NB4 (cell line): ENCODE results near the gene LONRF2.

Experiments
- MAX ChIP-seq: IDR thresholded peaks from 2 replicates; pipeline ENCODE4 v1.6.1; 2011; ENCODE audit warnings: low read depth, low read length
- MYC ChIP-seq: IDR thresholded peaks from 2 replicates; pipeline ENCODE4 v1.6.1; 2011; ENCODE audit warnings: low read depth, low read length
- POLR2A ChIP-seq: IDR thresholded peaks from 2 replicates; pipeline ENCODE4 v1.6.1; 2011; ENCODE audit warnings: mild to moderate bottlenecking; ENCODE audit not compliant: insufficient read length; ENCODE audit errors: extremely low read depth
- TF ChIP-seq, protein P1 (sequence below): IDR thresholded peaks from one replicate; pipeline ENCODE4 v1.5.1; 2012; ENCODE audit warnings: low read depth, low read length

- TF ChIP-seq, protein P1, sequence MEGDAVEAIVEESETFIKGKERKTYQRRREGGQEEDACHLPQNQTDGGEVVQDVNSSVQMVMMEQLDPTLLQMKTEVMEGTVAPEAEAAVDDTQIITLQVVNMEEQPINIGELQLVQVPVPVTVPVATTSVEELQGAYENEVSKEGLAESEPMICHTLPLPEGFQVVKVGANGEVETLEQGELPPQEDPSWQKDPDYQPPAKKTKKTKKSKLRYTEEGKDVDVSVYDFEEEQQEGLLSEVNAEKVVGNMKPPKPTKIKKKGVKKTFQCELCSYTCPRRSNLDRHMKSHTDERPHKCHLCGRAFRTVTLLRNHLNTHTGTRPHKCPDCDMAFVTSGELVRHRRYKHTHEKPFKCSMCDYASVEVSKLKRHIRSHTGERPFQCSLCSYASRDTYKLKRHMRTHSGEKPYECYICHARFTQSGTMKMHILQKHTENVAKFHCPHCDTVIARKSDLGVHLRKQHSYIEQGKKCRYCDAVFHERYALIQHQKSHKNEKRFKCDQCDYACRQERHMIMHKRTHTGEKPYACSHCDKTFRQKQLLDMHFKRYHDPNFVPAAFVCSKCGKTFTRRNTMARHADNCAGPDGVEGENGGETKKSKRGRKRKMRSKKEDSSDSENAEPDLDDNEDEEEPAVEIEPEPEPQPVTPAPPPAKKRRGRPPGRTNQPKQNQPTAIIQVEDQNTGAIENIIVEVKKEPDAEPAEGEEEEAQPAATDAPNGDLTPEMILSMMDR: no peak
- TF ChIP-seq POLR2A: no peak
- TF ChIP-seq MYC: no peak
- no peak for TF ChIP-seq MAX
Observed at GRCh38 chr2:100321179-100321865, 979 bp downstream of the LONRF2 start.
